RWPE1 (cell line): ENCODE data around the gene MRAS.
"Not testable (repeated sequence)": the region's sequence is repeated elsewhere in the genome, so short reads cannot be mapped to it uniquely, and the experiment has no call there.

Source experiments
- CTCF ChIA-PET: fragments of 350-600 bp; sonication (Branson Sonifier 250); formaldehyde crosslinking; extraction: SDS; loops from one replicate; lab custom pipeline; 2021; lab: Yijun Ruan, JAX
- POLR2A ChIA-PET: fragments of 400-600 bp; formaldehyde crosslinking; extraction: SDS; loops from one replicate; lab custom pipeline; 2020; ENCODE audit warnings: antibody characterized with exemption; ENCODE audit not compliant: low non-redundant PET; lab: Yijun Ruan, JAX
- DNase-seq: peaks from one replicate; pipeline ENCODE4 v3.0.0; 2012; ENCODE audit warnings: low spot score
- H3K27ac ChIP-seq: fragments of 450-650 bp; 2 replicates; pipeline ENCODE4 v1.5.1; 2017
- CTCF ChIP-seq: fragments of 450-650 bp; conservative IDR thresholded peaks from 2 replicates; pipeline ENCODE4 v1.5.1; 2017; ENCODE audit warnings: low read depth, mild to moderate bottlenecking

MRAS gene

GRCh38 chr3:138423316-138423715 is 74.9 kb downstream of the MRAS start:
- CTCF ChIA-PET = interaction anchor here (0.6 kb wide), 1 partner anchor 74 kb away, joined by 3 read pairs; no protein-coding TSS in a partner anchor
- no peak for DNase-seq
- TF ChIP-seq CTCF = no peak
- POLR2A ChIA-PET = no interaction called here
- H3K27ac ChIP-seq = no peak overlapping the region

GRCh38 chr3:138424323-138424722 is 75.9 kb downstream of the MRAS start:
- POLR2A ChIA-PET = no interaction called here
- no peak overlapping the region for H3K27ac ChIP-seq
- no peak for DNase-seq
- no peak for TF ChIP-seq CTCF
- CTCF ChIA-PET = interaction anchor here (0.5 to 0.6 kb wide), 3 partner anchors 66 to 329 kb away, joined by 3 read pairs; no protein-coding TSS in a partner anchor

GRCh38 chr3:138426211-138426610 is 77.8 kb downstream of the MRAS start:
- H3K27ac ChIP-seq = no peak overlapping the region
- ChIA-PET POLR2A (no interaction called here), CTCF (interaction anchor here (0.6 to 1.0 kb wide), 2 partner anchors 8 to 90 kb away, joined by 3 read pairs; no protein-coding TSS in a partner anchor)
- DNase-seq = no peak
- no peak for TF ChIP-seq CTCF

- POLR2A ChIA-PET, DNase-seq, H3K27ac ChIP-seq: not testable (repeated sequence)
- CTCF ChIA-PET = interaction anchor here (0.6 to 1.0 kb wide), 2 partner anchors 9 to 91 kb away, joined by 3 read pairs; no protein-coding TSS in a partner anchor
These were observed 78.4 kb downstream of the MRAS start for GRCh38 chr3:138426754-138427153.

- no peak overlapping the region for H3K27ac ChIP-seq
- no peak for TF ChIP-seq CTCF
- no peak for DNase-seq
- CTCF ChIA-PET = interaction anchor here (0.6 to 1.4 kb wide), 2 partner anchors 12 to 494 kb away, joined by 3 to 4 read pairs; no protein-coding TSS in a partner anchor
- POLR2A ChIA-PET = no interaction called here
These were observed 81.3 kb downstream of the MRAS start for GRCh38 chr3:138429665-138430064.

GRCh38 chr3:138432576-138433240 is 84.3 kb downstream of the MRAS start:
- no peak for TF ChIP-seq CTCF
- H3K27ac ChIP-seq = no peak overlapping the region
- POLR2A ChIA-PET = no interaction called here
- DNase-seq = no peak
- CTCF ChIA-PET = no interaction called here

GRCh38 chr3:138433892-138434275 is 85.5 kb downstream of the MRAS start:
- ChIA-PET POLR2A (no interaction called here), CTCF (interaction anchor here (1.3 kb wide), 1 partner anchor 16 kb away, joined by 5 read pairs; no protein-coding TSS in a partner anchor)
- H3K27ac ChIP-seq = no peak overlapping the region
- DNase-seq = no peak
- no peak for TF ChIP-seq CTCF
